GM12891 (cell line): ENCODE data around the gene CRTC3.

Experiments used
- POLR2A ChIP-seq: IDR thresholded peaks from 2 replicates; pipeline ENCODE4 v1.6.1; 2011; ENCODE audit warnings: low read depth, low read length, control low read depth
- POLR2AphosphoS5 ChIP-seq: IDR thresholded peaks from 2 replicates; pipeline ENCODE4 v1.6.1; 2011; ENCODE audit warnings: low read depth, low read length, control low read depth
- POU2F2 ChIP-seq: IDR thresholded peaks from 2 replicates; pipeline ENCODE4 v1.6.1; 2011; ENCODE audit warnings: low read depth, mild to moderate bottlenecking, control low read depth, low read length, moderate library complexity
- SPI1 ChIP-seq: IDR thresholded peaks from 2 replicates; pipeline ENCODE4 v1.6.1; 2011; ENCODE audit warnings: low read depth, low read length, control low read depth
- TAF1 ChIP-seq: IDR thresholded peaks from 2 replicates; pipeline ENCODE4 v1.6.1; 2011; ENCODE audit warnings: low read depth, low read length, control low read depth

DNA sequence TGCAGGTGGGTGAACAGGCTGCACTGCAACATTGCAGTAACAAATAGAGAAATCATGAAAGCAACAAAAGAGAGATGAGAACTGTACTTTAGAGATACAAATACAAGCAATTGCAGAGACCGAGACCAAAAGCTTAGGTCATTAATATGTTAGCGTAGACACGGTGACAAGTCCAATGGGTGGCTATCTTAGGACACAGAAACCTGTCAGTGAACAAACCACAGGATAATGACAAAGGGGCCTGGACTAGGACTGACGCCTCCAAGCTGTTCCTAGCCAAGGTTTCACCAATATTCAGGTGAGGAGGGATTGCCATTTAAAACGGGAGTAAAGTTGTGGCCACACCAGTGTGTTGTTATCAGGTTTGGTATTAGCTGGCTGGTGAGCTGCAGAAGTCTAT is 145.7 kb downstream of the CRTC3 start:
- no peak for TF ChIP-seq POLR2A
- TF ChIP-seq POLR2AphosphoS5: no peak
- no peak for TF ChIP-seq TAF1
- no peak for TF ChIP-seq POU2F2
- no peak for TF ChIP-seq SPI1
